Measurements from ENCODE around the gene ARFGEF2. TPM values are rescaled to one million over a fixed set of nuclear protein-coding genes. Genes with fewer than 3 reads are reported as not detected.
A peak's percentile ranks its signal among the peaks of the same experiment; 100 is the strongest.

The ARFGEF2 gene
- total and polyA plus RNA-seq, 12 donors: 6.2 to 50.0 (median 41.8) TPM

DNA sequence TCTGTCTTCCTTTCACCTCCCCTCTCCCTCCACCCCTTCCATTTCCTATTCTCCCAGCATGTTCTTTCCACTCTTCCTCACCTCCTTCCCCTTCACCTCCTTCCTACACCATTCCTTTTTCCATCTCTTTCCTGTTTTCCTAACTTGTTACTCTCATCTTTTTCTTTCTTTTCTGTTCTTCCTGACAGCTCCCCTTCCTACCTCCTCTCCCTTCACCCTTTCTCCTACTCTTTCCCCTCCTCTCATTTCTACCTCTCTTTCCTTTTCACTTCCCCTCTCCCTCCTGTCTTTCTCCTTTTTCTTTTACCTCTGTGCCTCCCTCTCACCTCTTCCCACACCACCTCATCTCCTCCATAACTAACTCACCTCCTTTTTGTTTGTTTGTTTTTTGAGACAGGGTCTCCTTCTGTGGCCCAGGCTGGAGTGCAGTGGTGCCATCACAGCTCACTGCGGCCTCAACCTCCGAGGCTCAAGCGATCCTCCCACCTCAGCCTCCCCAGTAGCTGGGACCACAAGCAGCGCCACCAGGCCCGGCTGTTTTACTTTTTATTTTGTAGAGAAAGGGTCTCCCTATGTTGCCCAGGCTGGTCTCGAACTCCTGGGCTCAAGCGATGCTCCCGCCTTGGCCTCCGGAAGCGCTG lies 864 bp upstream of the ARFGEF2 start:
- H3K4me3 ChIP-seq: peak overlapping the region; percentile 46 to 98 (median 96)
- 31 to 33% methylated on average over 10 of the region's 10 CpGs for WGBS, 2 donors
- DNase-seq: peak in 1 of 2 donors; percentile 30
- no peak for ATAC-seq
- no peaks in the 10 kb centered on the region for H3K27me3 ChIP-seq
- intact Hi-C loops (cut with DNase I): loop anchor here in 1 of 10 donors (5.0 kb wide), 1 partner anchor 62 kb away; no protein-coding TSS in a partner anchor
- peaks cover 3 to 47% (median 41%) of the 10 kb centered on the region in 9 donors for H3K4me1 ChIP-seq
- TF ChIP-seq, protein P1, sequence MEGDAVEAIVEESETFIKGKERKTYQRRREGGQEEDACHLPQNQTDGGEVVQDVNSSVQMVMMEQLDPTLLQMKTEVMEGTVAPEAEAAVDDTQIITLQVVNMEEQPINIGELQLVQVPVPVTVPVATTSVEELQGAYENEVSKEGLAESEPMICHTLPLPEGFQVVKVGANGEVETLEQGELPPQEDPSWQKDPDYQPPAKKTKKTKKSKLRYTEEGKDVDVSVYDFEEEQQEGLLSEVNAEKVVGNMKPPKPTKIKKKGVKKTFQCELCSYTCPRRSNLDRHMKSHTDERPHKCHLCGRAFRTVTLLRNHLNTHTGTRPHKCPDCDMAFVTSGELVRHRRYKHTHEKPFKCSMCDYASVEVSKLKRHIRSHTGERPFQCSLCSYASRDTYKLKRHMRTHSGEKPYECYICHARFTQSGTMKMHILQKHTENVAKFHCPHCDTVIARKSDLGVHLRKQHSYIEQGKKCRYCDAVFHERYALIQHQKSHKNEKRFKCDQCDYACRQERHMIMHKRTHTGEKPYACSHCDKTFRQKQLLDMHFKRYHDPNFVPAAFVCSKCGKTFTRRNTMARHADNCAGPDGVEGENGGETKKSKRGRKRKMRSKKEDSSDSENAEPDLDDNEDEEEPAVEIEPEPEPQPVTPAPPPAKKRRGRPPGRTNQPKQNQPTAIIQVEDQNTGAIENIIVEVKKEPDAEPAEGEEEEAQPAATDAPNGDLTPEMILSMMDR (IDR thresholded peaks at IDR 0.05): no peak
- no peaks in the 10 kb centered on the region for H3K36me3 ChIP-seq
- H3K27ac ChIP-seq: peak overlapping the region; percentile 89 to 100 (median 96)
- no peaks in the 10 kb centered on the region for H3K9me3 ChIP-seq

DNA sequence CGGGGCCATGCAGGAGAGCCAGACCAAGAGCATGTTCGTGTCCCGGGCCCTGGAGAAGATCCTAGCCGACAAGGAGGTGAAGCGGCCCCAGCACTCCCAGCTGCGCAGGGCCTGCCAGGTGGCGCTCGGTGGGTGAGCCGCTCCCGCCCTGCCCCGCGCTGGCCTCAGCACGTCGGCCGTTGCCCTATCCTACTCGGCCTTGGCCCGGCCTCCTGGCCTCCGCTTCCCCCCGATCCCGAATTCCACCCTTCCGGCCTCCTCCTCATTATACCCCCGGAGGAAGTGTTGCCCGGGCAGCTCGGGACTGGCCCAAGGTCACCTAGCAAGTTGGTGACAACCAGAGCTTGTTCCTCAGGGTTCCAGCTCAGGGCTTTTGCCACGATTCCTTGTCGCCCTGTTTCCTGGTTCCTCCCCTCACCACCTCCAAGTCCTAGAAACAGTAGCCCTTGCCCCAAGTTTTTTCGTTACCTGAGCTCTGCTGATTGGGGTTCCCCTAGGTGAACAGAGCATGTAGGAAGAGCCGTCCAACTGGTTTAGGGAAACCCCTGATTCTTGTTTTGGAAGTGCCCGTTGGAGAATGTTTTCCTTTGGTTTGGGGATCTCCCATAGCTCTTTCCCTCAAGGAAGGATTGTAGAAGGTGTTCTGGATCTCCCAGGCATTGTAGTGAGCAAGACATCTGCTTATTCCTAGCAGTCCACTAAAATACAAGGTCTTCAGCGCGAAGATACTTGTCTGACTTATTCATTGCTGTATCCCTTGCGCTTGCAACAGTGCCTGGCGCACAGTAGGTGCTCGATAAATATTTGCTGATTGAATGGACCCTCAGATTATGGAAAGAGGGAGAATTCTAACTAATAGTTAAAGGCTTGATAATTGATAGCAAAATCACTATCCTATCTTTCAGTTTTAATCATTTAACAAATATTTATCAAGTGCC lies 641 bp downstream of the ARFGEF2 start:
- TF ChIP-seq, protein P1 (IDR thresholded peaks at IDR 0.05): peak in 1 of 9 donors; percentile 13
- peak; percentile 45 to 72 (median 54) for ATAC-seq
- Histone ChIP-seq H3K27me3 (no peaks in the 10 kb centered on the region), H3K36me3 (no peaks in the 10 kb centered on the region), H3K4me1 (peaks cover 3 to 62% (median 56%) of the 10 kb centered on the region in 9 donors), H3K4me3 (peak overlapping the region; percentile 46 to 98 (median 96)), H3K9me3 (no peaks in the 10 kb centered on the region), H3K27ac (peak overlapping the region; percentile 89 to 100 (median 96))
- 9 to 10% methylated on average over 34 of the region's 34 CpGs for WGBS, 2 donors
- DNase-seq: peak; percentile 31 to 62
- intact Hi-C loops (cut with DNase I): loop anchor here in 1 of 10 donors (5.0 kb wide), 1 partner anchor 60 kb away; no protein-coding TSS in a partner anchor

DNA sequence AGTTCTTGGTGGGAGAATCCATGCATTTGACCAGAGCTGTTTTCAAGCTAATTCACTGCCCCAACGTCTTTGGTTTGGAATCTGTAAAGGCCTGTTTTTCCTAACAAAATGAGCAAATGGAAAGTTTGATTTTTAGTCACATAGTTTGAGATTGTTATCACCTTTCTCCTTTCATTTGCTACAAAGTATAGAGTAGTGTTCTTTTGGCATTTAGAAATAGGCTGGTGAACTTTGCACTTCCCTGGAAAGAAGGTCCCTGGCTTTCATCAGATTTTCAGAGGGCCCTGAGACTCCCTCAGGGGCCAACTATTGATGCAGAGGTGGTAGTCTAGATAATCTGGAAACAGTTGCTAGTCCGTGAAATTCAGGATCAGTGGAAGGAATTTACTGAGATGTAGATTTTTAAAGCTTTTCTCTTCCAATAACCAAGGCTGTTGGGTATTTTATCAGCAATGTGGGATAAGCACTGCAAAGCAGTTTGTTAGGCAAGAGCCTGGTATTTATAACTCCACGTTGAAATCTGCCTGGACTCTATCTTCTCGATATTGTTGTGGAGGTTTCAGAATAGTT lies 1.7 kb downstream of the ARFGEF2 start:
- Histone ChIP-seq H3K9me3 (no peaks in the 10 kb centered on the region), H3K4me3 (peak overlapping the region in 9 of 10 donors; percentile 8 to 97 (median 96)), H3K27ac (peak overlapping the region; percentile 27 to 100 (median 96)), H3K27me3 (no peaks in the 10 kb centered on the region), H3K4me1 (peaks cover 3 to 70% (median 64%) of the 10 kb centered on the region in 9 donors), H3K36me3 (no peaks in the 10 kb centered on the region)
- intact Hi-C loops (cut with DNase I): loop anchor here in 1 of 10 donors (5.0 kb wide), 1 partner anchor 59 kb away; no protein-coding TSS in a partner anchor
- no peak for ATAC-seq
- WGBS, 2 donors: 19 to 22% methylated on average over 4 of the region's 4 CpGs
- TF ChIP-seq, protein P1 (IDR thresholded peaks at IDR 0.05): no peak
- no peak for DNase-seq

DNA sequence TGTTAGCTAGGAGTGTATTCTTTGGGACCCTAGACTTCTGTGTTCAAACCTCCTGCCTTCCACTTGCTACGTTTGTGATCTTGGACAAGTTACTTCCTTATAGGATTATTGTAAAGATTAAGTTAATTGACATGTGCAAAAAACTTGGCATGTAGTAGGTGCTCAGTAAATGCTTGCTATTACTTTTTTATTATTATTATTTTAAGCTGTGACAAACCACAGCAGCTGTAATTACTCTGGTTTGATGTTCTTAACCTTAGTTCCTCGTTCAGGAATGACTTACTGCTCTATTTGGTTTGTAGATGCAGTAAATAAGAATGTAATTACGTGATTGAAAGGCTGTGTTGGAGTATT lies 3.2 kb downstream of the ARFGEF2 start:
- ATAC-seq: no peak
- no peak for DNase-seq
- TF ChIP-seq, protein P1 (IDR thresholded peaks at IDR 0.05): no peak
- 55 to 61% methylated on average over 3 of the region's 3 CpGs for WGBS, 2 donors
- H3K27me3 ChIP-seq: no peaks in the 10 kb centered on the region
- no peaks in the 10 kb centered on the region for H3K36me3 ChIP-seq
- no peak overlapping the region for H3K4me3 ChIP-seq
- H3K9me3 ChIP-seq: no peaks in the 10 kb centered on the region
- peaks cover 4 to 85% (median 77%) of the 10 kb centered on the region in 9 donors for H3K4me1 ChIP-seq
- peak overlapping the region in 9 of 10 donors; percentile 20 to 100 (median 96) for H3K27ac ChIP-seq
- intact Hi-C loops (cut with DNase I): loop anchor here in 1 of 10 donors (5.0 kb wide), 1 partner anchor 58 kb away; no protein-coding TSS in a partner anchor
